MM.1S (cell line): ENCODE measurements around the gene KRTAP17-1.

Experiments used
- DNase-seq: peaks from one replicate; pipeline ENCODE4 v3.0.0-alpha.2; 2015
- H2AFZ ChIP-seq: fragments of 300-600 bp; sonication (generic); 2 replicates; pipeline ENCODE4 v1.6.0; 2016; ENCODE audit warnings: antibody characterized with exemption, low read length
- H3F3A ChIP-seq: fragments of 300-600 bp; sonication (generic); 2 replicates; pipeline ENCODE4 v1.6.1; 2016; ENCODE audit warnings: mild to moderate bottlenecking, antibody characterized with exemption, low read length, moderate library complexity, mixed read lengths; ENCODE audit not compliant: insufficient read depth
- H3K27ac ChIP-seq: fragments of 300-600 bp; sonication (generic); 2 replicates; pipeline ENCODE4 v1.5.1; 2016; ENCODE audit warnings: mild to moderate bottlenecking, low read length
- H3K27me3 ChIP-seq: fragments of 300-600 bp; sonication (generic); replicated peaks from 2 replicates; pipeline ENCODE4 v1.6.0; 2016; ENCODE audit warnings: low read length; ENCODE audit not compliant: insufficient read depth
- H3K36me3 ChIP-seq: fragments of 300-600 bp; sonication (generic); replicated peaks from 2 replicates; pipeline ENCODE4 v1.6.1; 2016; ENCODE audit warnings: mild to moderate bottlenecking, low read length, mixed read lengths; ENCODE audit not compliant: insufficient read depth
- H3K4me1 ChIP-seq: fragments of 300-600 bp; sonication (generic); 2 replicates; pipeline ENCODE4 v1.6.1; 2016; ENCODE audit warnings: low read length, mixed read lengths
- H3K4me2 ChIP-seq: fragments of 300-600 bp; sonication (generic); 2 replicates; pipeline ENCODE4 v1.6.0; 2016; ENCODE audit warnings: low read depth, low read length
- H3K4me3 ChIP-seq: fragments of 300-600 bp; sonication (generic); 2 replicates; pipeline ENCODE4 v1.5.1; 2016; ENCODE audit warnings: low read length, mixed read lengths
- H3K79me2 ChIP-seq: fragments of 300-600 bp; sonication (generic); 2 replicates; pipeline ENCODE4 v1.6.1; 2016; ENCODE audit warnings: mixed run types, low read length, mixed read lengths
- H3K9ac ChIP-seq: fragments of 300-600 bp; sonication (generic); 2 replicates; pipeline ENCODE4 v1.6.1; 2016; ENCODE audit warnings: low read length, mixed read lengths
- H3K9me2 ChIP-seq: fragments of 300-600 bp; sonication (generic); replicated peaks from 2 replicates; pipeline ENCODE4 v1.6.1; 2016; ENCODE audit warnings: mild to moderate bottlenecking, low read length, mixed read lengths; ENCODE audit not compliant: insufficient read depth
- H3K9me3 ChIP-seq: fragments of 300-600 bp; sonication (generic); replicated peaks from 2 replicates; pipeline ENCODE4 v1.6.1; 2016; ENCODE audit warnings: mild to moderate bottlenecking, low read length, mixed read lengths; ENCODE audit not compliant: insufficient read depth
- H4K20me1 ChIP-seq: fragments of 300-600 bp; sonication (generic); 2 replicates; pipeline ENCODE4 v1.6.1; 2016; ENCODE audit warnings: mild to moderate bottlenecking, low read length, moderate library complexity, mixed read lengths; ENCODE audit not compliant: insufficient read depth
- EZH2 ChIP-seq: fragments of 300-600 bp; sonication (generic); optimal IDR thresholded peaks from 2 replicates; pipeline ENCODE3; 2017; ENCODE audit warnings: low read depth, mild to moderate bottlenecking, antibody characterized with exemption, low read length, mixed read lengths
- EZH2phosphoT487 ChIP-seq: fragments of 300-600 bp; sonication (generic); IDR thresholded peaks from 2 replicates; pipeline ENCODE4 v1.6.1; 2018; ENCODE audit warnings: antibody characterized with exemption, low read length
- TF ChIP-seq, protein P1 (sequence below): fragments of 300-600 bp; sonication (generic); IDR thresholded peaks from 2 replicates; pipeline ENCODE4 v1.5.1; 2016; ENCODE audit warnings: antibody characterized with exemption, low read length, mixed read lengths

Gene KRTAP17-1

DNA sequence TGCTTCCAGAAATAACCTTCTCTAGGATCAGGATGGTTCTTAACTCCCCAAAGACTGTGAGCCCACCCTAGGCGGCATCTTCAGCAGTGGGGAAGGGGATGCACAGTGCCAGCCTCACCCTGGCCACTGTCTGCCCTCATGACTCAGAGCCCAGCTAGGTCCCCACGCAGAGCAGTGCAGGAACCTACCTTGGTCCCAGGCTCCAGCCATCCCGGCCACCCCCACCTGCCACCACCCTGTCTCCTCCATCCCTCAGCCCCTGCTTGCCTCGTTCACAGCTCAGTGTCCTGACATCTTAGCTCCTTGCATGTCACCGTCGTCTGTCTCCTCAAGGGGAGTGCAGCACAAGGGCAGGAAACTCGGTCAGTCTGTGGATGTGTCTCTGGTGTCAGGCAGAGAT, 16.1 kb upstream of the KRTAP17-1 start:
- Histone ChIP-seq H3K79me2 (no peaks in the 10 kb centered on the region), H3K36me3 (no peaks in the 10 kb centered on the region), H3K9me2 (no peaks in the 10 kb centered on the region), H3K4me3 (no peak overlapping the region), H3F3A (no peaks in the 10 kb centered on the region), H3K27ac (no peak overlapping the region), H3K27me3 (peaks cover 4% of the 10 kb centered on the region; the same call in 1 of the 2 replicates), H3K9ac (no peak overlapping the region), H3K4me1 (no peaks in the 10 kb centered on the region), H4K20me1 (no peaks in the 10 kb centered on the region), H3K9me3 (no peaks in the 10 kb centered on the region), H2AFZ (no peak overlapping the region), H3K4me2 (no peak overlapping the region)
- DNase-seq = no peak
- TF ChIP-seq EZH2 (no peak), EZH2phosphoT487 (no peak)
- TF ChIP-seq, protein P1, sequence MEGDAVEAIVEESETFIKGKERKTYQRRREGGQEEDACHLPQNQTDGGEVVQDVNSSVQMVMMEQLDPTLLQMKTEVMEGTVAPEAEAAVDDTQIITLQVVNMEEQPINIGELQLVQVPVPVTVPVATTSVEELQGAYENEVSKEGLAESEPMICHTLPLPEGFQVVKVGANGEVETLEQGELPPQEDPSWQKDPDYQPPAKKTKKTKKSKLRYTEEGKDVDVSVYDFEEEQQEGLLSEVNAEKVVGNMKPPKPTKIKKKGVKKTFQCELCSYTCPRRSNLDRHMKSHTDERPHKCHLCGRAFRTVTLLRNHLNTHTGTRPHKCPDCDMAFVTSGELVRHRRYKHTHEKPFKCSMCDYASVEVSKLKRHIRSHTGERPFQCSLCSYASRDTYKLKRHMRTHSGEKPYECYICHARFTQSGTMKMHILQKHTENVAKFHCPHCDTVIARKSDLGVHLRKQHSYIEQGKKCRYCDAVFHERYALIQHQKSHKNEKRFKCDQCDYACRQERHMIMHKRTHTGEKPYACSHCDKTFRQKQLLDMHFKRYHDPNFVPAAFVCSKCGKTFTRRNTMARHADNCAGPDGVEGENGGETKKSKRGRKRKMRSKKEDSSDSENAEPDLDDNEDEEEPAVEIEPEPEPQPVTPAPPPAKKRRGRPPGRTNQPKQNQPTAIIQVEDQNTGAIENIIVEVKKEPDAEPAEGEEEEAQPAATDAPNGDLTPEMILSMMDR = no peak

DNA sequence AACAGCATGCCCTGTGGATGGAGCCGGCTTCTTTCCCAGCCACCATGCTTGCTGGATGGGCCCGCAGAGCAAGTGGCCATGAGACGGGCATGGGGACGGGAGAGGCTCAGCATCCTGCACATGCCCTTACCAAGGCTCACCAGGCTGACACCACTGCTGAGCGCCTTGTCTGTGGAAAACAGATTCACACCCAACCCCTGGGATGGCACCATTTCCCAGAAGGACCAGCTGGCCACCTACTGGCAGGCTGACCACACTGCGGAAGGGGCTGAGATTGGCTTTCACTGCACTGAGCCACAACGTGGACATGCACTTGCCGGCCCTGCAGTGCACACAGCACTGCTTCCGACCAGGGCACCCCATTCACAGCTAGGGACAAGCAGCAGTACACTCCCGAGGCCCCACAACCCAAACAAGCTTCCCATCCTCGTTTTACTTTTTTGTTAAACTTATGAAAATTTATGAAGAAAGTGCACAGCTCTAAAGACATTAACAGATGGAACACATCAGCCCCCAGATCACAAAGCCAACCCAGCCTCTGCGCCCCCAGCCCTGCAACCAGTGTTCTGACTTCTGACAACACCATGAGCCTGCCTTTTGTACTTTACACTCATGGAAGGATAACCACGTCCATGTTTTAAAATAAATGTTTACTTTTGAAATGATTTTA, 13.9 kb upstream of the KRTAP17-1 start:
- no peak for TF ChIP-seq EZH2phosphoT487
- TF ChIP-seq, protein P1 = peak; percentile 60
- DNase-seq = peak; percentile 30
- H3K4me1 ChIP-seq = no peaks in the 10 kb centered on the region
- no peak overlapping the region for H3K9ac ChIP-seq
- H2AFZ ChIP-seq = no peak overlapping the region
- H4K20me1 ChIP-seq = no peaks in the 10 kb centered on the region
- no peaks in the 10 kb centered on the region for H3K36me3 ChIP-seq
- no peaks in the 10 kb centered on the region for H3K9me3 ChIP-seq
- no peak overlapping the region for H3K4me2 ChIP-seq
- no peaks in the 10 kb centered on the region for H3K9me2 ChIP-seq
- no peak overlapping the region for H3K4me3 ChIP-seq
- no peaks in the 10 kb centered on the region for H3K79me2 ChIP-seq
- no peaks in the 10 kb centered on the region for H3F3A ChIP-seq
- H3K27me3 ChIP-seq = no peaks in the 10 kb centered on the region
- no peak overlapping the region for H3K27ac ChIP-seq

DNA sequence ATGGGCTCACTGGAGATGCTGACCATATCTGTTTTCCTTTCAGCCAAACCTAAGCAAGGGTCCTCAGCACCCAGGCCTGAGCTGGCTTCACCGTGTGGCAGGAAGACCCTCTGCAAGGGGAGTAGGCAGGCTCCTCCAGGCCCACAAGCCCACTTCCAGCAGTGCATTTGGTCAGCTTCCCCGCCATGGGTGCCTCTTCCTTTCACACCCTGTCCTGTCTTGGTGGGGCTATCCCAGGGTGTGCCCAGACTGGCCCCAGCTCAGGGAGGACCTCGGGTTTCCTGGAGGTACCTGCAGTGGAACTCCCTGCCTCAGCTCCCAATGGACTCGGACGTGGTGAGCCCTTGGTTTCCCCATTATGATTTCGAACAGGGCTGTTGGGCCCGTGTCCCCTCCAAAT, 12.7 kb upstream of the KRTAP17-1 start:
- H3K9me2 ChIP-seq = no peaks in the 10 kb centered on the region
- no peak for TF ChIP-seq EZH2phosphoT487
- no peak for TF ChIP-seq EZH2
- TF ChIP-seq, protein P1 = no peak
- H3K79me2 ChIP-seq = no peaks in the 10 kb centered on the region
- no peak overlapping the region for H3K4me3 ChIP-seq
- H3K27ac ChIP-seq = no peak overlapping the region
- no peaks in the 10 kb centered on the region for H3K27me3 ChIP-seq
- H3F3A ChIP-seq = no peaks in the 10 kb centered on the region
- no peak for DNase-seq
- no peaks in the 10 kb centered on the region for H4K20me1 ChIP-seq
- no peak overlapping the region for H2AFZ ChIP-seq
- H3K4me2 ChIP-seq = no peak overlapping the region
- H3K4me1 ChIP-seq = no peaks in the 10 kb centered on the region
- no peaks in the 10 kb centered on the region for H3K36me3 ChIP-seq
- H3K9ac ChIP-seq = no peak overlapping the region
- H3K9me3 ChIP-seq = no peaks in the 10 kb centered on the region
